ENCODE results near the gene AKAIN1.

The AKAIN1 gene

GRCh38 chr18:5166606-5167280 is 30.3 kb downstream of the AKAIN1 start:
- no peak overlapping the region for H3K4me3 ChIP-seq (ENCODE audit: low read depth, low read length)
- no peak for DNase-seq (ENCODE audit: low read depth)

GRCh38 chr18:5164903-5165302 is 32.2 kb downstream of the AKAIN1 start:
- no peak overlapping the region for H3K4me3 ChIP-seq (ENCODE audit: low read depth, low read length)
- no peak for DNase-seq (ENCODE audit: low read depth)

GRCh38 chr18:5162111-5162510 is 34.9 kb downstream of the AKAIN1 start:
- no peak overlapping the region for H3K4me3 ChIP-seq (ENCODE audit: low read depth, low read length)
- DNase-seq (ENCODE audit: low read depth): no peak

GRCh38 chr18:5159080-5159479 is 38.0 kb downstream of the AKAIN1 start:
- no peak overlapping the region for H3K4me3 ChIP-seq (ENCODE audit: low read depth, low read length)
- DNase-seq (ENCODE audit: low read depth): no peak

GRCh38 chr18:5158587-5158986 is 38.5 kb downstream of the AKAIN1 start:
- no peak overlapping the region for H3K4me3 ChIP-seq (ENCODE audit: low read depth, low read length)
- DNase-seq (ENCODE audit: low read depth): no peak

GRCh38 chr18:5158172-5158571 is 38.9 kb downstream of the AKAIN1 start:
- H3K4me3 ChIP-seq (ENCODE audit: low read depth, low read length): no peak overlapping the region
- DNase-seq (ENCODE audit: low read depth): no peak

- H3K4me3 ChIP-seq (ENCODE audit: low read depth, low read length): no peak overlapping the region
- no peak for DNase-seq (ENCODE audit: low read depth)
These were observed 41.2 kb downstream of the AKAIN1 start for GRCh38 chr18:5155907-5156287.

GRCh38 chr18:5155218-5155906 is 41.7 kb downstream of the AKAIN1 start:
- no peak for DNase-seq (ENCODE audit: low read depth)
- no peak overlapping the region for H3K4me3 ChIP-seq (ENCODE audit: low read depth, low read length)

- H3K4me3 ChIP-seq (ENCODE audit: low read depth, low read length): no peak overlapping the region
- DNase-seq (ENCODE audit: low read depth): no peak
These were observed 44.6 kb downstream of the AKAIN1 start for GRCh38 chr18:5152343-5153020.

- no peak overlapping the region for H3K4me3 ChIP-seq (ENCODE audit: low read depth, low read length)
- no peak for DNase-seq (ENCODE audit: low read depth)
These were observed 46.2 kb downstream of the AKAIN1 start for GRCh38 chr18:5150894-5151293.

- H3K4me3 ChIP-seq (ENCODE audit: low read depth, low read length): no peak overlapping the region
These were observed 51.0 kb downstream of the AKAIN1 start for GRCh38 chr18:5146093-5146492.

GRCh38 chr18:5145168-5145825 is 51.8 kb downstream of the AKAIN1 start:
- H3K4me3 ChIP-seq (ENCODE audit: low read depth, low read length): no peak overlapping the region
- DNase-seq (ENCODE audit: low read depth): no peak

More at GRCh38 chr18:5146093-5146492, 51.0 kb downstream of the AKAIN1 start:
- no peak for DNase-seq (ENCODE audit: low read depth)

- H3K4me3 ChIP-seq (ENCODE audit: low read depth, low read length): no peak overlapping the region
- no peak for DNase-seq (ENCODE audit: low read depth)
These were observed 52.4 kb downstream of the AKAIN1 start for GRCh38 chr18:5144629-5145028.

- no peak overlapping the region for H3K4me3 ChIP-seq (ENCODE audit: low read depth, low read length)
- no peak for DNase-seq (ENCODE audit: low read depth)
These were observed 54.2 kb downstream of the AKAIN1 start for GRCh38 chr18:5142859-5143258.

- no peak for DNase-seq (ENCODE audit: low read depth)
- H3K4me3 ChIP-seq (ENCODE audit: low read depth, low read length): no peak overlapping the region
These were observed 54.9 kb downstream of the AKAIN1 start for GRCh38 chr18:5142131-5142530.

GRCh38 chr18:5137261-5137660 is 59.8 kb downstream of the AKAIN1 start:
- H3K4me3 ChIP-seq (ENCODE audit: low read depth, low read length): no peak overlapping the region
- DNase-seq (ENCODE audit: low read depth): no peak

- no peak for DNase-seq (ENCODE audit: low read depth)
- H3K4me3 ChIP-seq (ENCODE audit: low read depth, low read length): no peak overlapping the region
These were observed 64.1 kb downstream of the AKAIN1 start for GRCh38 chr18:5132987-5133386.

- DNase-seq (ENCODE audit: low read depth): no peak
- no peak overlapping the region for H3K4me3 ChIP-seq (ENCODE audit: low read depth, low read length)
These were observed 74.8 kb downstream of the AKAIN1 start for GRCh38 chr18:5122272-5122671.

- no peak overlapping the region for H3K4me3 ChIP-seq (ENCODE audit: low read depth, low read length)
- DNase-seq (ENCODE audit: low read depth): no peak
These were observed 86.8 kb downstream of the AKAIN1 start for GRCh38 chr18:5110266-5110665.

GRCh38 chr18:5107988-5108387 is 89.1 kb downstream of the AKAIN1 start:
- no peak for DNase-seq (ENCODE audit: low read depth)
- no peak overlapping the region for H3K4me3 ChIP-seq (ENCODE audit: low read depth, low read length)
